Loucy (cell line): ENCODE results near the gene HLA-DOA.

Source experiments
- CTCF ChIP-seq: fragments of 200-600 bp; sonication (generic); conservative IDR thresholded peaks from 2 replicates; pipeline ENCODE4 v1.5.1; 2014; ENCODE audit warnings: mild to moderate bottlenecking, antibody characterized with exemption, low read length
- EZH2phosphoT487 ChIP-seq: fragments of 200-600 bp; IDR thresholded peaks from 2 replicates; pipeline ENCODE4 v1.6.1; 2018; ENCODE audit warnings: antibody characterized with exemption, mild to moderate bottlenecking, moderate library complexity, borderline replicate concordance

DNA sequence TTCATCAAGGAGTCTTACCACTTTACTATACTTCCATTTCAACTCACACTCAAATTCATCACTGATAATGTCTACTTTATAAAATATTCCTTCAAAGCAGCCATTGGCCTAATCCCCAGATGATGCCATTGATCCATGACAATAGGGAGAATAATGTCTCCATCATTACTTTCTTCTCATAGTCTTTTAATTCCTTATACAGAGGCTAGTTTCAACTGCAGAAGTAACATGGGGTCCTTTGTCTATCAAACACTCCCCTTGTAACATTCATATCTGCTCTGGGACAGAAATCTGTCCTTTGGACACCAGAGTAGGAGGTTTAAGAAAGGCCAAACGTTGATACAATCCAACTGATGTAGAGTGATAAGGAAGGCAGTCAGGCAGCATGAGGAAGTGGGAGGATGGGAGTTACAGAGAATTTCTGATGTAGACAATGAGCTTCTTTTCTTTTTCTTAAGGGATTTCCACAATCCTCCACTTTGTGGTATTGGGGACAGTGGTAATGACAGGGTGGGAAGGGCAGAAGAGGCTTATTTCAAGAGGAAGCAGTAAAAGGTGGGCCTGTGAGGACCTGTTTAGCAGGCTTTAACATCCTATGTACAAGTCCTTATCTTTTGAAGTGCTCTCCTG is 18.9 kb upstream of the HLA-DOA start:
- TF ChIP-seq CTCF (no peak), EZH2phosphoT487 (no peak)
